ENCODE data around the gene COL13A1.

- TF ChIP-seq CTCF (IDR thresholded peaks at IDR 0.05; ENCODE audit: low read depth, low read length) (no peak), POLR2A (IDR thresholded peaks at IDR 0.05; ENCODE audit: extremely low read depth, insufficient read length) (no peak)
These were observed 81.8 kb downstream of the COL13A1 start for GRCh38 chr10:69883310-69884023.
